NCI-H1417 (cell line): Measurements from ENCODE around the gene TBC1D14.
"Not testable (repeated sequence)": the region's sequence is repeated elsewhere in the genome, so short reads cannot be mapped to it uniquely, and the experiment has no call there.

Source experiments
- DNase-seq, 3 experiments: peaks; one replicate each; lab custom pipeline; 2025; lab: John Stamatoyannopoulos, UW

The TBC1D14 gene

DNA sequence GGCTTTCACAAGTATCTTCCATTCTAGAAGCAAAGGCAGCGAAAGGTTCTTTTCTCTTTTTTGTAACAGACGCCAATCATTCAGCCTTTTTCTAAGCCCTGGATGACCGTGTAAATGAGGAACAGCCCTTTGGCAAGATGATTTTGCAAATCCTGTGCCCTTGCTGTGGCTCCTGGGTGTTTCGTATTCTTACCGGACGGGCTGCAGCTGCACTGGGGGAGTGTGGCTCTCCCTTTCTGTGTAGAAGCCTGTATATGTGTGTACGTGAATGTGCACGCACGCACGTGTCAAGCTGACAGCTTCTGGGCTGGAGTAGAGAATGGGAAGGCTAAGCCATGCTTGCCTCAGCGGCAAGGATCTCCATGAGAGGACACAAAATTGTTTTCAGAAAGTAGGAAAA lies 150.0 kb downstream of the TBC1D14 start:
- no peak for DNase-seq

GRCh38 chr4:7060346-7061150 lies 150.9 kb downstream of the TBC1D14 start:
- DNase-seq: no peak

DNA sequence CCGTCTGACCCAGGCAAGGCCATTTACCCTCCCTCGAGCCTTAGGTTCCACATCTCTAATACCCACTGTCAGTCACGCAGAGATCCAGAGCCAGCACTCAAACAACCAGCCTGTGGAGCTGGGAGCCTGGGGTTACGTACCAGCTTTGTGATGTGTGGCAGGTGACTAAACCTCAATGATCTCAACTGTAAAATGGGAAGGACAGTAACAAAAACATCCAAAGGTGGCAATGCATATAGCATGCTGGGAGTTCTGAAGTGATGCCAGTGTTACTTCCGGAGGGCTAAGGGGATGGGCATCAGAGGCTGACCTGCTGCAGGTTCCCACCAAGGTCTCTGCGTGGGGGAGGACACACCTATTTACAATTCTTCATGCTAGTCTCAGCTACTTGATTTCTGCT lies 152.2 kb downstream of the TBC1D14 start:
- DNase-seq: no peak

GRCh38 chr4:7062816-7063215 lies 153.2 kb downstream of the TBC1D14 start:
- no peak for DNase-seq

- DNase-seq: no peak
These were observed 153.7 kb downstream of the TBC1D14 start for GRCh38 chr4:7063362-7063761.

GRCh38 chr4:7066006-7066405 lies 156.4 kb downstream of the TBC1D14 start:
- DNase-seq: no peak

- no peak for DNase-seq
These were observed 156.9 kb downstream of the TBC1D14 start for GRCh38 chr4:7066493-7066892.

DNA sequence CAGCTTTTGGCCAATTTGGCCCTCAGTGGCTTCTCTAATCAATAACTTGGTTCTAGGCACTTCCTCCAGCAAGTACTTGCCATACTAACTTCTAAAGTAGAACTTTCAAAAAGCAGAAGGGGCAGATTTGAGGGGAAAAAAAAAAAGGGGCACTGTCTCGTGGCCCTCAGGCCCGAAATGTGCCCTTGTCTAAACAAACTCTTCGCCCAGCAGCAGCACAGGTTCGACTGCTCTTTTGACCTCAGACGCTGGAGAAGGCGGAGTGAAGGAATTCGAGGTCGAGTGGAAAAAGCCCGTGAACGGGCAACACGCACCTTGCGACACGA lies 157.5 kb downstream of the TBC1D14 start:
- DNase-seq: no peak

GRCh38 chr4:7067452-7068278 lies 158.0 kb downstream of the TBC1D14 start, which contains the start of gene GRPEL1:
Gene GRPEL1, minus strand, starts transcription at chr4:7068064. Its CDS starts 32 bp downstream, at chr4:7068032.
- DNase-seq: peak; percentile 99 to 100 (median 100)

DNA sequence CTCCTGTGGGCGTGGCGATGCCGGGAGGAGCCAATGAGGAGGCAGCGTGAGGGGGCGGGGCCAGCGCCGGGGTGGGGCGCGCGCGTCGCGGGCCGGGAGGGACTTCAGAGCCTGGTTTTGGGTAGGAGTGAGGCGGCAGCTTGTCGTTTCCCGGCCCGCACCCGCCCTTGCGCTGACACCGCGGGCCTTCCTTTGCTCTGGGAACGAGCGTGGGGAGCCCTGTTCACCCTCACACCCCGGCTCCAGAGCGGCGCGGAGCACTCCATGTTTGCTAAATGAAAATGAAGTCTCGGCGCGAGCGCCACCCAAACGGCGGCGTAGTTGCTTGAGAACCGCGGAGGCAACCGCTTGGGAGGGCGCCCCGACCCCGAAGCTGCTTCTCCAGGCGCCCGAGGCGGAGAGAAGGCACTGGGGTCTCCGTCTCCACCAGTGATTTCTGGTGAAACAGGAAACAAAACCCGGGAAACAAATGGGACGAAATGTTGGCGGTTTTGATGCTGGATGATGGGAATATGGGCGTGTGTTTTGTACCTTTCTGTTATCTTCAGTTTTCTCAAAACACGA lies 158.7 kb downstream of the TBC1D14 start:
- no peak for DNase-seq

DNA sequence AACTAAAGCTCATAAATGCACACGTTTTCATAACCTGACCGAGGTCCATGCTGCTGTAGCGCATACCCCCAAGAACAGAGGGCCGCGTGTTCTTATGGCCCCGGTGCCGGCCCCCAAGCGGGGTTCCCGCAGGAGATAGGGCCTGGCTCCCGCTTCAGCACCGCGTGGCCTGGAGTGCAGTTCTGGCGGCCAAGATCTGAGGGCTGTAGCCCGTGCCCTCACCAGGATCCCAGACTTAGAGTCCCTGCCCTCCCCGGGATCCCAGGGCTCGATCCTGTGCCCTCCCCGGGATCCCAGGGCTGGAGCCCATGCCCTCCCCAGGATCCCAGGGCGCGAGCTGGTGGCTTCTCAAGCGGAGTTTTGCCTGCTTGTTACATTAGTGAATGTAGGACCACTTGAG lies 159.3 kb downstream of the TBC1D14 start:
- peak in 2 of 3 experiments; percentile 52 to 56 for DNase-seq

- peak; percentile 69 to 88 (median 86) for DNase-seq
These were observed 161.3 kb downstream of the TBC1D14 start for GRCh38 chr4:7070729-7071511.

- no peak for DNase-seq
These were observed 163.4 kb downstream of the TBC1D14 start for GRCh38 chr4:7073059-7073458.

- DNase-seq: peak; percentile 18 to 81 (median 58)
These were observed 164.1 kb downstream of the TBC1D14 start for GRCh38 chr4:7073526-7074390.

GRCh38 chr4:7074426-7074825 lies 164.8 kb downstream of the TBC1D14 start:
- DNase-seq: no peak

GRCh38 chr4:7075962-7076695 lies 166.5 kb downstream of the TBC1D14 start:
- DNase-seq: no peak

DNA sequence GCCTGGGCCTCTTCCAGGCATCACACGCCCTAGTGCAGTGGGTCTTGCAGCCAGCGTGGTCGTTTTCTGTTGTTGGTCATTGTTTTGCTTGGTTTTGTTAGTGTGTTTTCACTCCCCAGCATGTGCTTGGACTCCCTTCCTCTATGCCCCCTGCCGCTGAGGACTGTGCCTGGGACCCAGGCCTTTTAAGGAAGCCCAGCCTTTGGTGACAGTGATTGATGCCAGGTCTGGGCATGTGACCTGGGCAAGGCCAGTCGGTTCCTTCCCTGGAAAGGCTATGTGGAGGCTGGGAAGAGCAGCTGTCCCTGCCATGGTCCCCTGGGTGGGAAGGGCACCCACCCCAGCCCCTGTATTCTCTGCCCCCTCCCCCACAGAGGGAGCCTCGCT lies 167.1 kb downstream of the TBC1D14 start:
- DNase-seq: no peak

DNA sequence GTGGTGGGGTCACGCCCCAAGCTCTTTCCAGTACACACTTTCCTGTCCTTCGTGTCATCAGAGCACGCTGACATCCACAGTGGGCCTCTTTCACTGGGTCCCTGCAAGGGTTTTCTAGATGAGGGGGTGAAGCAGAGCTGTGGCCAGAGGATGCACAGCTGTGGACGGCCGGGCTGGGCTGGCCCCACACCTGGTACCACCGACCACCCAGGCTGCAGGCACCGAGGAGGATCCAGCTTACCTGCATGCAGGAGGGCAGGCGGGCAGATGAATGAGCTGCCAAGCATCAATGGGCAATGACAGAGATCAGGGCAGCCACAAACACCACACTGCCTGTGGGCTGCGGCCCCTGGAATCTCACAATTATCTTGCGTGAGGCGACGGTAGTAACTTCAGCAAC lies 167.7 kb downstream of the TBC1D14 start:
- no peak for DNase-seq

GRCh38 chr4:7078025-7078424 lies 168.4 kb downstream of the TBC1D14 start:
- DNase-seq: no peak

- not testable (repeated sequence) for DNase-seq
These were observed 169.9 kb downstream of the TBC1D14 start for GRCh38 chr4:7079483-7079882.
